ENCODE results near the gene IZUMO4. TPM values are rescaled to one million over a fixed set of nuclear protein-coding genes. Genes with fewer than 3 reads are reported as not detected.

The IZUMO4 gene
- total RNA-seq, 6 donors from 2014 or later = 0.59 to 61.8 (median 6.4) TPM

DNA sequence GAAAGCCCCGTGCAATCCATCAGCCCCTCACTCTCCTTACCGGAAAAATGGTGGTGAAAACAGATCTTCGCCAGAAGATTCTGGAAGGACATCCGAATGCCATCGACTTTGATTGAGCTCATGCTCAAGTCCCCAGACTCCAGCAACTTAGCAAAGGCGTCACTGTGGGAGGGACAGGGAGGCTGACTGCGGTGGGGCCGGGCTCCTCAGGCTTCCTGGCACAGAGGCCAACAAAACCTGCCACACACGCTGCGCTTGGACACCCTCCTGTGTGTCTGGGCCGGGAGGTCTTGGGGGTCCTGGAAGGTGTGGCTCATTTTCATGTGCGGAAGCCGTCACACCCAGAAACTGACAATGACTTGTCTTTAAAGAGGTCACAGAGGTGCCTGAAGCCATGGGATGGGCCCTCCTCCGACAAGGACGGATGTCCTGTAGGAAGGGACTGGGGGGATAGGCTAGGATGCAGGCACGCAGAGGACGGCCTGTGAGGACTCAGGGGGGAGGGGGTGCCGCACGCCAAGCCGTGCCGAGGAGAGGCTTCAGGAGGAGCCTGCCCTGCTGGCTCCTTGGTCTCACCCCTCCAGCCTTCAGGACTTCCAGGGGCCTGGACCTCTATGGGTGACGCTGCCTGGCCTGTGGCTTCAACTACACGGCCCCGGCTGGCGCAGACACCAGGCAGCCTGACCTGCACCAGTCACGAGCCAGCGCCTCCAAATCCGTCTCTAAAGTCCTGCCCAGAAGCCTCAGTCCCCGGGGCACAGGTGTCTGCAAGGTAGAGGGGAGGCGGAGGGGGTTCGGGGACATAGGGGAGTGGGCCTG, 12.5 kb downstream of the IZUMO4 start:
- TF ChIP-seq POLR2AphosphoS5 (IDR thresholded peaks at IDR 0.05) (no peak), POLR2A (IDR thresholded peaks at IDR 0.05) (no peak), EP300 (IDR thresholded peaks at IDR 0.05) (no peak)
- TF ChIP-seq, protein P1, sequence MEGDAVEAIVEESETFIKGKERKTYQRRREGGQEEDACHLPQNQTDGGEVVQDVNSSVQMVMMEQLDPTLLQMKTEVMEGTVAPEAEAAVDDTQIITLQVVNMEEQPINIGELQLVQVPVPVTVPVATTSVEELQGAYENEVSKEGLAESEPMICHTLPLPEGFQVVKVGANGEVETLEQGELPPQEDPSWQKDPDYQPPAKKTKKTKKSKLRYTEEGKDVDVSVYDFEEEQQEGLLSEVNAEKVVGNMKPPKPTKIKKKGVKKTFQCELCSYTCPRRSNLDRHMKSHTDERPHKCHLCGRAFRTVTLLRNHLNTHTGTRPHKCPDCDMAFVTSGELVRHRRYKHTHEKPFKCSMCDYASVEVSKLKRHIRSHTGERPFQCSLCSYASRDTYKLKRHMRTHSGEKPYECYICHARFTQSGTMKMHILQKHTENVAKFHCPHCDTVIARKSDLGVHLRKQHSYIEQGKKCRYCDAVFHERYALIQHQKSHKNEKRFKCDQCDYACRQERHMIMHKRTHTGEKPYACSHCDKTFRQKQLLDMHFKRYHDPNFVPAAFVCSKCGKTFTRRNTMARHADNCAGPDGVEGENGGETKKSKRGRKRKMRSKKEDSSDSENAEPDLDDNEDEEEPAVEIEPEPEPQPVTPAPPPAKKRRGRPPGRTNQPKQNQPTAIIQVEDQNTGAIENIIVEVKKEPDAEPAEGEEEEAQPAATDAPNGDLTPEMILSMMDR (IDR thresholded peaks at IDR 0.05) = no peak
- peaks cover 66 to 96% (median 85%) of the 10 kb centered on the region in 4 donors for H3K36me3 ChIP-seq
- no peaks in the 10 kb centered on the region for H3K9me3 ChIP-seq
- ATAC-seq (ENCODE audit: low FRiP score in 2 of 2) (no peak), DNase-seq (peak in 1 of 2 donors; percentile 61)
- H3K4me1 ChIP-seq = no peaks in the 10 kb centered on the region
- H3K4me3 ChIP-seq = no peak overlapping the region
- WGBS, 2 donors = 91 to 94% methylated on average over 26 to 31 of the region's 31 CpGs
- H3K27me3 ChIP-seq = no peaks in the 10 kb centered on the region
- H3K27ac ChIP-seq = no peak overlapping the region

DNA sequence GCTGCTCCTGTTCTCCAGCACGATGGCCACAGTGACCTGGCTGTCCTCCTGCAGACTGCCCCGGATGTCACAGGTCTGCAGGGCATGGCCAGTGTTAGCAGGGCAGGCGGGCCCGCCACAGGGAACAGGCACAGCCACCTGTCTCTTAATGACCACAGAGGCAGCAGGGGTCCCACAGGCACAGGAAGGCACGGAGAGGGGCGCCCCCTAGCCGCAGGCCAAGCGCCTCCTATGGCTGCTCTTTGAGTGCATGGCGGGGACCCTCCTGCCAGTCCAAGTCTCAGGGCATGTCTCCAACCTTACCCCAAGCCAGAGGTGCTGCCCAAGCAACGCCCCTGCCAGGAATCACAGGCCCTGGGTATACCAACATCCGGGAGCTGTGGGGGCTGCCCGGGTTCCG, 14.1 kb downstream of the IZUMO4 start:
- no peaks in the 10 kb centered on the region for H3K4me1 ChIP-seq
- TF ChIP-seq POLR2A (IDR thresholded peaks at IDR 0.05) (no peak), EP300 (IDR thresholded peaks at IDR 0.05) (no peak), POLR2AphosphoS5 (IDR thresholded peaks at IDR 0.05) (no peak)
- TF ChIP-seq, protein P1 (IDR thresholded peaks at IDR 0.05) = no peak
- ATAC-seq (ENCODE audit: low FRiP score in 2 of 2) (no peak), DNase-seq (peak in 1 of 2 donors; percentile 73)
- H3K9me3 ChIP-seq = no peaks in the 10 kb centered on the region
- no peak overlapping the region for H3K27ac ChIP-seq
- no peak overlapping the region for H3K4me3 ChIP-seq
- no peaks in the 10 kb centered on the region for H3K27me3 ChIP-seq
- WGBS, 2 donors = 91 to 100% methylated on average over 3 to 13 of the region's 13 CpGs
- peaks cover 76 to 100% (median 90%) of the 10 kb centered on the region in 4 donors for H3K36me3 ChIP-seq

DNA sequence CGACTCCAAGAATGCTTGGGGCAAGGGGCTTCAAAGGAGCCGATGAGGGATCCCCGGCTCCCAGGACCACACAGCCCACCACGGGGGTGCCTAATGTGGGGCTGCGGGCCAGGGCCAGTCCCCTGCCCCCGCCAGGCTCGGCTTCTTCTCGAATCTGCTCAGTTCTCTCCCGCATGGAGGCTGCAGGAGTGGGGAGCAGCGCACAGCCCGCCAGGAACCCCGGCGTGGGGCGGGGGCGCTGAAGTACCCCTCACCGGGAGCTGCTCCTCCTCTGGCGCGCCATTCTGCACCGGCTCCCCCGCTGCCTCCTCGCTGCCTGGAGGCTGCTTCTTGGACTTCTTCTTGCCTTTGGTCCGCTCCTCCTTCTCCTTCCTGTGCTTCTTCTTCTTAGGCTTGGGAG, 14.7 kb downstream of the IZUMO4 start:
- peak in 1 of 2 donors; percentile 78 for DNase-seq
- TF ChIP-seq EP300 (IDR thresholded peaks at IDR 0.05) = no peak
- no peak for TF ChIP-seq POLR2A (IDR thresholded peaks at IDR 0.05)
- TF ChIP-seq, protein P1 (IDR thresholded peaks at IDR 0.05) = no peak
- TF ChIP-seq POLR2AphosphoS5 (IDR thresholded peaks at IDR 0.05) = no peak
- Histone ChIP-seq H3K27ac (no peak overlapping the region), H3K4me1 (no peaks in the 10 kb centered on the region), H3K4me3 (no peak overlapping the region), H3K27me3 (no peaks in the 10 kb centered on the region), H3K36me3 (peaks cover 75 to 100% (median 91%) of the 10 kb centered on the region in 4 donors), H3K9me3 (no peaks in the 10 kb centered on the region)
- 97 to 98% methylated on average over 18 to 22 of the region's 22 CpGs for WGBS, 2 donors
- ATAC-seq (ENCODE audit: low FRiP score in 2 of 2) = no peak

DNA sequence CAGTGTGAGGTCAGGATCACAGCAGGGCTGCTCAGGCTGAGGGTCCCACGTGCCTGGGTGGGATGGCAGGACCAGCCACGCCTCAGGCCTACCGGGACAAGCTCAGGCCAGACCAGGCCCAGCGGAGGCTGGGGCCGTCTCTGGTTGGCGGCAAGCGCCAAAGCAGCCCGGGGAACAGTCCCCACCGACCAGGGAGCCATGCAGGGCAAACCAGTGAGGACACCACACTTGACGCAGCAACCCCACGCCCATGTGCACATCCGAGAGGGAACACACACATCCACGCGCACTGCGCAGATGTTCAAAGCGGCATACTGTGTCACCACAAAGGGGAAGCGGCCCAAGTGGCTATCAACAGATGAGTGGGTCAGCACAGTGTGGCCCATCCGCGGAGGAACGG, 15.2 kb downstream of the IZUMO4 start:
- Histone ChIP-seq H3K36me3 (peaks cover 75 to 100% (median 94%) of the 10 kb centered on the region in 4 donors), H3K27me3 (no peaks in the 10 kb centered on the region), H3K4me3 (no peak overlapping the region), H3K9me3 (no peaks in the 10 kb centered on the region), H3K4me1 (no peaks in the 10 kb centered on the region), H3K27ac (no peak overlapping the region)
- 94 to 98% methylated on average over 6 to 19 of the region's 20 CpGs for WGBS, 2 donors
- ATAC-seq (ENCODE audit: low FRiP score in 2 of 2) (no peak), DNase-seq (peak in 1 of 2 donors; percentile 61)
- TF ChIP-seq EP300 (IDR thresholded peaks at IDR 0.05) = no peak

DNA sequence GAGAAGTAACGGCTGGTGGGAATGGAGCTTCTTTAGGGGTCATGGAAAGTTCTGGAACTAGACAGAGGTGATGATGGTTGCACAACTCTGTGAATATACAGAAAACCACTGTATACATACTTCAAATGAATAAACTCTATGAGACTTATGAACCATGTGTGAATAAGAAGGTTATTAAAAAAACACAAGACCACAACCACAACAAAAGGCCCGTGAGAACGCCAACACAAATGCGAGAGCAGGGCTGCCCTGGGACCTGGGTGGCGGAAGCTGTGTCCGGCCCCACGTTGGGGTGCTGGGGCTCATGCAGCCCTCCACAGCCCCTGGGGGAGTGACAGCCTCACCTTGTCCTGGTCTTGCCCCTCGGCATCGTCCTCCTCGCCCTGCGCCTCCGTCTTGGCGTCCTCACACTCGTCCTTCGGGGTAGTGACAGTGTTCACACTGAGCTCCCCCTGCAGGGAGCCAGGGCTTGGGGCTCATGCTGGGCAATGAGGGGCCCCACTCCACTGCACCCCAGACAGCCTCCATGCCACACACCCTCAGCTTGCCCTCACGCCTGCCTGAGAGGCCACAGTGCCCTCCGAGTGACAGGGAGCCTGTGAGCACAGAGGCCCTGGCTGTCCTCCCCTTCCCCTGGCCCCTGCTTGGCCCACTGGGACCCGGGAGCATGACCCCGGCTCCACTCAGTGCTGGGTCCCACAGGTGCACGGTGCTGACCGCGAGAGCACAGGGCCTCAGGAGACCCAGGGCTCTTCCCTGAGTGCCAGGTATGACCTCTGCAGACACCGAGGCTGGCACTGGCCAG, 16.0 kb downstream of the IZUMO4 start:
- H3K4me3 ChIP-seq = no peak overlapping the region
- no peaks in the 10 kb centered on the region for H3K27me3 ChIP-seq
- ATAC-seq (ENCODE audit: low FRiP score in 2 of 2) = no peak
- no peak overlapping the region for H3K27ac ChIP-seq
- DNase-seq = peak in 1 of 2 donors; percentile 75
- no peaks in the 10 kb centered on the region for H3K9me3 ChIP-seq
- H3K4me1 ChIP-seq = no peaks in the 10 kb centered on the region
- WGBS, 2 donors = 91 to 92% methylated on average over 18 to 23 of the region's 23 CpGs
- TF ChIP-seq EP300 (IDR thresholded peaks at IDR 0.05) = no peak
- TF ChIP-seq POLR2A (IDR thresholded peaks at IDR 0.05) = no peak
- no peak for TF ChIP-seq POLR2AphosphoS5 (IDR thresholded peaks at IDR 0.05)
- TF ChIP-seq, protein P1 (IDR thresholded peaks at IDR 0.05) = no peak
- peaks cover 78 to 100% (median 99%) of the 10 kb centered on the region in 4 donors for H3K36me3 ChIP-seq
